ENCODE measurements around the gene STON2. TPM values are rescaled to one million over a fixed set of nuclear protein-coding genes. Genes with fewer than 3 reads are reported as not detected.

STON2 gene
- total and polyA plus RNA-seq, 2 of the 13 experiments (the other 11 are each of a cell fraction or from before 2014, with no cell fraction given) = 2.1 to 11.0 TPM

GRCh38 chr14:81435391-81436295, 35.5 kb upstream of the STON2 start (continued):
- TF ChIP-seq POLR2A (IDR thresholded peaks at IDR 0.05; ENCODE audit: insufficient read depth in 1 of 2, low read depth in 2 of 2, low read length in 2 of 2) = peak in 1 of 2 experiments; percentile 38; a peak in 1 of 4 replicates
- TF ChIP-seq ZNF639 (CRISPR knock-in tag; conservative IDR thresholded peaks at IDR 0.05) = no peak
- no peak for TF ChIP-seq NCOA1 (CRISPR knock-in tag; IDR thresholded peaks at IDR 0.05)
- no peak for TF ChIP-seq ZNF562 (CRISPR knock-in tag; IDR thresholded peaks at IDR 0.05; ENCODE audit: borderline replicate concordance)
- no peak for TF ChIP-seq SATB2 (CRISPR knock-in tag; IDR thresholded peaks at IDR 0.05)
- 0 out of 2 replicates have a peak, but pooled peaks have one; percentile 32 for TF ChIP-seq ZBTB4 (CRISPR knock-in tag; IDR thresholded peaks at IDR 0.05; ENCODE audit: borderline replicate concordance)
- TF ChIP-seq FOXO1 (CRISPR knock-in tag; IDR thresholded peaks at IDR 0.05) = no peak
- TF ChIP-seq USF2 (IDR thresholded peaks at IDR 0.05; ENCODE audit: low read depth, low read length) = no peak
- no peak for TF ChIP-seq USF2 (CRISPR knock-in tag; IDR thresholded peaks at IDR 0.05; ENCODE audit: borderline replicate concordance)
- no peak for TF ChIP-seq SKIL (CRISPR knock-in tag; IDR thresholded peaks at IDR 0.05; ENCODE audit: borderline replicate concordance)
- no peak for TF ChIP-seq NFRKB (IDR thresholded peaks at IDR 0.05)
- no peak for TF ChIP-seq DR1 (CRISPR knock-in tag; IDR thresholded peaks at IDR 0.05)
- TF ChIP-seq ZNF781 (CRISPR knock-in tag; IDR thresholded peaks at IDR 0.05; ENCODE audit: borderline replicate concordance, not compliant biosample characterization) = peak; percentile 68
- no peak for TF ChIP-seq DDIT3 (CRISPR knock-in tag; IDR thresholded peaks at IDR 0.05)
- TF ChIP-seq KLF15 (CRISPR knock-in tag; IDR thresholded peaks at IDR 0.05; ENCODE audit: borderline replicate concordance) = no peak
- no peak for TF ChIP-seq ZBTB8A (CRISPR knock-in tag; IDR thresholded peaks at IDR 0.05; ENCODE audit: borderline replicate concordance, low read depth)
- no peak for TF ChIP-seq CREB1 (IDR thresholded peaks at IDR 0.05)
- TF ChIP-seq CREB1 (CRISPR knock-in tag; IDR thresholded peaks at IDR 0.05) = no peak
- no peak for TF ChIP-seq BCL6 (CRISPR knock-in tag; IDR thresholded peaks at IDR 0.05)
- no peak for TF ChIP-seq ZNF619 (CRISPR knock-in tag; IDR thresholded peaks at IDR 0.05)
- no peak for TF ChIP-seq KDM5A (IDR thresholded peaks at IDR 0.05; ENCODE audit: borderline replicate concordance, low read length)
